Astrocyte (in vitro differentiated cells and primary cell): ENCODE measurements around the gene FAM107B. TPM values are rescaled to one million over a fixed set of nuclear protein-coding genes. Genes with fewer than 3 reads are reported as not detected.

ENCODE experiments used
- DNase-seq: peaks from one replicate; pipeline ENCODE4 v3.0.0-alpha.2; 2010; ENCODE audit warnings: low read depth
- FAIRE-seq: peaks from 2 replicates; lab custom pipeline; 2011; peaks lifted over from hg19 to GRCh38; lab: Jason Lieb, UNC
- H2AFZ ChIP-seq: 2 replicates; pipeline ENCODE4 v1.6.0; 2012; ENCODE audit warnings: low read depth, low read length, inconsistent platforms
- H3K27ac ChIP-seq: 2 replicates; pipeline ENCODE4 v1.5.1; 2011; ENCODE audit warnings: low read depth, low read length, inconsistent platforms
- H3K27me3 ChIP-seq: 2 replicates; pipeline ENCODE4 v1.6.0; 2011; ENCODE audit warnings: low read length, inconsistent platforms; ENCODE audit not compliant: insufficient read depth
- H3K36me3 ChIP-seq: 2 replicates; pipeline ENCODE4 v1.5.1; 2011; ENCODE audit warnings: low read length, inconsistent platforms; ENCODE audit not compliant: insufficient read depth
- H3K4me1 ChIP-seq: 2 replicates; pipeline ENCODE4 v1.5.1; 2011; ENCODE audit warnings: low read length, inconsistent platforms; ENCODE audit not compliant: insufficient read depth
- H3K4me2 ChIP-seq: 2 replicates; pipeline ENCODE4 v1.6.0; 2012; ENCODE audit warnings: low read length, inconsistent platforms
- H3K4me3 ChIP-seq: 2 replicates; pipeline ENCODE4 v1.5.1; 2011; ENCODE audit warnings: low read depth, mild to moderate bottlenecking, low read length, inconsistent platforms; ENCODE audit not compliant: insufficient read depth
- H3K79me2 ChIP-seq: 2 replicates; pipeline ENCODE4 v1.6.0; 2012; ENCODE audit warnings: mild to moderate bottlenecking, low read length, inconsistent platforms; ENCODE audit not compliant: insufficient read depth
- H3K9ac ChIP-seq: 2 replicates; pipeline ENCODE4 v1.6.0; 2012; ENCODE audit warnings: mild to moderate bottlenecking, low read length, inconsistent platforms
- H3K9me3 ChIP-seq: 2 replicates; pipeline ENCODE4 v1.5.1; 2012; ENCODE audit warnings: low read depth, mild to moderate bottlenecking, low read length, inconsistent platforms; ENCODE audit not compliant: insufficient read depth
- H4K20me1 ChIP-seq: 2 replicates; pipeline ENCODE4 v1.6.0; 2012; ENCODE audit warnings: low read length, inconsistent platforms; ENCODE audit not compliant: insufficient read depth
- H3K27ac Mint-ChIP-seq: one replicate; pipeline ENCODE4 v1.8.0; 2021; ENCODE audit warnings: mild to moderate bottlenecking, mixed read lengths; ENCODE audit not compliant: unreplicated experiment
- H3K27me3 Mint-ChIP-seq: one replicate; pipeline ENCODE4 v1.8.0; 2021; ENCODE audit warnings: low read depth, mixed read lengths; ENCODE audit not compliant: unreplicated experiment
- H3K36me3 Mint-ChIP-seq: one replicate; pipeline ENCODE4 v1.8.0; 2021; ENCODE audit warnings: low read depth, mixed read lengths; ENCODE audit not compliant: unreplicated experiment
- H3K4me1 Mint-ChIP-seq: one replicate; pipeline ENCODE4 v1.8.0; 2021; ENCODE audit warnings: low read depth, mixed read lengths; ENCODE audit not compliant: unreplicated experiment
- H3K4me3 Mint-ChIP-seq: one replicate; pipeline ENCODE4 v1.8.0; 2021; ENCODE audit warnings: mild to moderate bottlenecking, moderate library complexity, mixed read lengths; ENCODE audit not compliant: unreplicated experiment
- H3K9me3 Mint-ChIP-seq: one replicate; pipeline ENCODE4 v1.8.0; 2021; ENCODE audit warnings: mild to moderate bottlenecking, mixed read lengths; ENCODE audit not compliant: unreplicated experiment
- EZH2 ChIP-seq: IDR thresholded peaks from 2 replicates; pipeline ENCODE4 v1.6.1; 2012; ENCODE audit warnings: mild to moderate bottlenecking, low read length, inconsistent platforms; ENCODE audit not compliant: insufficient read depth
- total RNA-seq: library from RNA; stranded (reverse); gene quantifications from 2 replicates; pipeline ENCODE4 v1.2.1, GENCODE V29; 2021
- TF ChIP-seq, protein P1 (sequence below): IDR thresholded peaks from 2 replicates; pipeline ENCODE4 v1.5.1; 2011; ENCODE audit warnings: low read depth, mild to moderate bottlenecking, inconsistent platforms, low read length, moderate library complexity; ENCODE audit not compliant: insufficient read depth

The FAM107B gene
- total RNA-seq, 1 donor from 2014 or later = 36.0 TPM

DNA sequence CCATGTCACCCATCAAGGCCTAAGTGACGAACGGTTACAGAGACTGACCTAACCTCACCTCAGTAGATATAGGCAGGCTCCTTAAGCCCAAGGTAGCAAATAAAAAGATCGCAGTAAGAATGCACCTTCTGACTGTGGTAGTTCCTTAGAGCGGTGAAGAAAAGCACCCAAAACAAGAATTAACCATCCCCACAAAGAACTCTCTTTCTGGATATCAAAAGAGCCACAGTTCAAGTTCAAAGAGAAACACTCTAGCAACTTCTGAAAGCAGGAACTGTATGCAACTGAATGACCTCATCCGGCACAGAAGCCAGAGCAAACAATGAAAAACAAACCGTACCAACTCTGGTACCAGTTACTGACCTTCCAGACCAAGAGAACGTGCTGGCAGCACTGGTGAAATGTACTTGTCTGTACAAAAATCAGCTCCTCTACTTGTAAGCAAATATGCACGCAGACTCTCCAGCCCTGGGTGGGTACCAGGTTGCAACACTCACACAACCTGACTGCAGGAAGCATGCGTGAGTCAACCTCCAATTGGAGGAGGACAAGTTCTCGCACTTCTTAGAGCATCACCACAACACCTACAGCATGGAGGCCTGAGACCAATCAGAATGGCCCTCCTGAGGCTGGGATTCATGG lies 202.7 kb downstream of the FAM107B start:
- peak overlapping the region; percentile 16 for H3K9ac ChIP-seq
- no peak overlapping the region for H2AFZ ChIP-seq
- H4K20me1 ChIP-seq = peaks cover 27% of the 10 kb centered on the region
- Mint-ChIP-seq H3K4me3 (no peak overlapping the region), H3K27ac (no peak overlapping the region), H3K9me3 (peaks cover 4% of the 10 kb centered on the region), H3K36me3 (peaks cover 20% of the 10 kb centered on the region), H3K4me1 (peaks cover 15% of the 10 kb centered on the region), H3K27me3 (no peaks in the 10 kb centered on the region)
- peaks cover 5% of the 10 kb centered on the region for H3K4me1 ChIP-seq
- H3K27me3 ChIP-seq = no peaks in the 10 kb centered on the region
- TF ChIP-seq, protein P1, sequence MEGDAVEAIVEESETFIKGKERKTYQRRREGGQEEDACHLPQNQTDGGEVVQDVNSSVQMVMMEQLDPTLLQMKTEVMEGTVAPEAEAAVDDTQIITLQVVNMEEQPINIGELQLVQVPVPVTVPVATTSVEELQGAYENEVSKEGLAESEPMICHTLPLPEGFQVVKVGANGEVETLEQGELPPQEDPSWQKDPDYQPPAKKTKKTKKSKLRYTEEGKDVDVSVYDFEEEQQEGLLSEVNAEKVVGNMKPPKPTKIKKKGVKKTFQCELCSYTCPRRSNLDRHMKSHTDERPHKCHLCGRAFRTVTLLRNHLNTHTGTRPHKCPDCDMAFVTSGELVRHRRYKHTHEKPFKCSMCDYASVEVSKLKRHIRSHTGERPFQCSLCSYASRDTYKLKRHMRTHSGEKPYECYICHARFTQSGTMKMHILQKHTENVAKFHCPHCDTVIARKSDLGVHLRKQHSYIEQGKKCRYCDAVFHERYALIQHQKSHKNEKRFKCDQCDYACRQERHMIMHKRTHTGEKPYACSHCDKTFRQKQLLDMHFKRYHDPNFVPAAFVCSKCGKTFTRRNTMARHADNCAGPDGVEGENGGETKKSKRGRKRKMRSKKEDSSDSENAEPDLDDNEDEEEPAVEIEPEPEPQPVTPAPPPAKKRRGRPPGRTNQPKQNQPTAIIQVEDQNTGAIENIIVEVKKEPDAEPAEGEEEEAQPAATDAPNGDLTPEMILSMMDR = no peak
- TF ChIP-seq EZH2 = no peak
- no peaks in the 10 kb centered on the region for H3K9me3 ChIP-seq
- H3K27ac ChIP-seq = peak overlapping the region; percentile 54
- FAIRE-seq = no peak
- H3K4me2 ChIP-seq = peak overlapping the region; percentile 34
- peak; percentile 58 for DNase-seq
- peaks cover 66% of the 10 kb centered on the region for H3K79me2 ChIP-seq
- no peak overlapping the region for H3K4me3 ChIP-seq
- no peaks in the 10 kb centered on the region for H3K36me3 ChIP-seq

DNA sequence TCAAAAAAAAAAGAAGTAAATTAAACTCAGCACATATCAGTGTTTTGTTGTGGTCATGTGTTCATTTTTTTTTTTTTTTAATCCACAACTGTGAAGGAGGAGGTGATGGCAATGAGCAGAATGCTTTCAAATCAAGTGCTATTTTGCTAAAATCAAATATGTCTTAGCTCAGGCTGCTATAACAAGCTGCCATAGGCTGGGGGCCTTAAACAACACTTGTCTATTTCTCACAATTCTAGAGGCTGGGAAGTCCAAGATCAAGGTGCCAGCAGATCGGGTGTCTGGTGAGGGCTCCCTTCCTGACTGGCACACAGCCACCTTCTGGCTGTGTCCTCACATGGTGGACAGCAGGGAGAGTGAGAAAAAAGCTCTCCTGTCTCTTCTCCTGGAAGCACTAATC lies 203.9 kb downstream of the FAM107B start:
- Histone ChIP-seq H3K4me1 (peaks cover 5% of the 10 kb centered on the region), H3K79me2 (peaks cover 62% of the 10 kb centered on the region), H4K20me1 (peaks cover 31% of the 10 kb centered on the region), H3K36me3 (no peaks in the 10 kb centered on the region), H3K27me3 (no peaks in the 10 kb centered on the region), H3K4me3 (no peak overlapping the region), H3K4me2 (no peak overlapping the region), H3K27ac (no peak overlapping the region), H3K9ac (no peak overlapping the region), H2AFZ (no peak overlapping the region), H3K9me3 (no peaks in the 10 kb centered on the region)
- Mint-ChIP-seq H3K27ac (no peak overlapping the region), H3K27me3 (no peaks in the 10 kb centered on the region), H3K4me1 (peaks cover 15% of the 10 kb centered on the region), H3K4me3 (no peak overlapping the region), H3K9me3 (peaks cover 4% of the 10 kb centered on the region), H3K36me3 (peaks cover 21% of the 10 kb centered on the region)
- DNase-seq = no peak
- TF ChIP-seq EZH2 = no peak
- TF ChIP-seq, protein P1 = no peak
- no peak for FAIRE-seq

DNA sequence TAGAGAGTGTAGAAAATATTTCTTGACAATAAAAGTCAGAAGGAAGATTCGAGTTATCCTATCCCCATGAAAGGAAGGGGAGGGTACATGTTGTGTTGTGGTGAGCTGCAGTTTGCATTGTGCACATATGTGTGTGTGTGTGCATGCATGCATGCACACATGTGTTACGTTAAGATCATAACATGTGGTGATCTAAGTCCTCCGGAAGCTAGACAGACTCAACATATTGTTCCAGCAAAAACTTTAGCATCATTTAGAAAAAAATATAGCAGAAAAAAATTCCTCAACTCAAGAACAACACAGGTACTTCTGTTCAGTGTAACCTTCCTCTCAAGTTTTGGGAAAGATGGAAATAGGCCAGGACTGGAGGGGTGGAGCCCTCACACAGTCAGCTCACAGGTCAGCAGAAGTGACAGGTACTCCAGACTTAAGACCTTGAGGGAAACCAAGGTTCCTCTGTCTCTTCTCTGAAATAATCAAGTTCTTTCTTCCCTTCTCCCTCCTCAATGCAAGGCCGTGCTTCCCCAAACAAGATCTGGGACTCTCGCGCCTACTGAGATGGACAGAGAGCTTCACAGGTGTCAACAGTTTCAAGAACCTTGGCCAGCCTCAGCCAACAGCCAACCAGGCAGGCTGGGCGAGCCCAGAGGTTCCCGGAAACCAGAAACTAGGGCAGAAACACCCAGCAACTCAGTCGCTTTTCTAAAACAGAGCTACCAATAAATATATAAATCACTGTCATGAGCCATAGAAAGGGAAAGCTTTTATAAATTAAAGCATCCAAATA lies 205.2 kb downstream of the FAM107B start:
- no peak for TF ChIP-seq EZH2
- TF ChIP-seq, protein P1 = no peak
- Histone ChIP-seq H2AFZ (no peak overlapping the region), H3K9me3 (no peaks in the 10 kb centered on the region), H4K20me1 (peaks cover 31% of the 10 kb centered on the region), H3K79me2 (peaks cover 61% of the 10 kb centered on the region), H3K36me3 (no peaks in the 10 kb centered on the region), H3K4me1 (peaks cover 5% of the 10 kb centered on the region), H3K4me3 (no peak overlapping the region), H3K27ac (no peak overlapping the region), H3K9ac (no peak overlapping the region), H3K27me3 (no peaks in the 10 kb centered on the region), H3K4me2 (no peak overlapping the region)
- peaks cover 15% of the 10 kb centered on the region for H3K4me1 Mint-ChIP-seq
- FAIRE-seq (no peak), DNase-seq (no peak)
- H3K4me3 Mint-ChIP-seq = no peak overlapping the region
- H3K27ac Mint-ChIP-seq = no peak overlapping the region
- no peaks in the 10 kb centered on the region for H3K27me3 Mint-ChIP-seq
- peaks cover 6% of the 10 kb centered on the region for H3K9me3 Mint-ChIP-seq
- H3K36me3 Mint-ChIP-seq = peaks cover 27% of the 10 kb centered on the region
